GM19395 (cell line): ENCODE measurements around the gene MMP25.

Experiments used
- ATAC-seq: cut with Tn5 transposase; IDR thresholded peaks from one replicate; pipeline ENCODE4 v1.9.1; 2021; ENCODE audit warnings: mild to moderate bottlenecking, moderate library complexity; ENCODE audit not compliant: unreplicated experiment

MMP25 gene

GRCh38 chr16:3045758-3046640 lies at the start of gene MMP25:
Gene MMP25, plus strand, starts transcription at chr16:3046561. Its CDS starts 357 bp downstream, at chr16:3046918.
- ATAC-seq: no peak

- no peak for ATAC-seq
Measured at GRCh38 chr16:2999929-3000328, 46.4 kb upstream of the MMP25 start.

- no peak for ATAC-seq
Measured at GRCh38 chr16:3000540-3000939, 45.8 kb upstream of the MMP25 start.

GRCh38 chr16:3001316-3001715 lies 45.0 kb upstream of the MMP25 start:
- no peak for ATAC-seq

GRCh38 chr16:3003582-3004270 lies 42.6 kb upstream of the MMP25 start:
- peak; percentile 96 for ATAC-seq

- ATAC-seq: peak; percentile 8
Measured at GRCh38 chr16:3004319-3004718, 42.0 kb upstream of the MMP25 start.

- no peak for ATAC-seq
Measured at GRCh38 chr16:3004781-3005284, 41.5 kb upstream of the MMP25 start.

- ATAC-seq: no peak
Measured at GRCh38 chr16:3007059-3007956, 39.1 kb upstream of the MMP25 start.

GRCh38 chr16:3007957-3008689 lies 38.2 kb upstream of the MMP25 start:
- no peak for ATAC-seq

GRCh38 chr16:3008690-3009037 lies 37.7 kb upstream of the MMP25 start:
- no peak for ATAC-seq

- no peak for ATAC-seq
Measured at GRCh38 chr16:3009568-3010390, 36.6 kb upstream of the MMP25 start.

GRCh38 chr16:3010510-3010909 lies 35.9 kb upstream of the MMP25 start:
- ATAC-seq: no peak

GRCh38 chr16:3012246-3012645 lies 34.1 kb upstream of the MMP25 start:
- no peak for ATAC-seq

GRCh38 chr16:3012828-3013420 lies 33.4 kb upstream of the MMP25 start, which contains the start of gene CLDN9:
Gene CLDN9, plus strand, starts transcription at chr16:3012923. Its CDS starts 440 bp downstream, at chr16:3013363.
- ATAC-seq: no peak

- no peak for ATAC-seq
Measured at GRCh38 chr16:3013491-3013951, 32.8 kb upstream of the MMP25 start.

GRCh38 chr16:3013998-3014690 lies 32.2 kb upstream of the MMP25 start:
- ATAC-seq: no peak

GRCh38 chr16:3014971-3015370 lies 31.4 kb upstream of the MMP25 start:
- no peak for ATAC-seq

- no peak for ATAC-seq
Measured at GRCh38 chr16:3015865-3016521, 30.4 kb upstream of the MMP25 start.
